ENCODE results near the gene AK5. TPM values are rescaled to one million over a fixed set of nuclear protein-coding genes. Genes with fewer than 3 reads are reported as not detected.

The AK5 gene
- total RNA-seq, 1 experiment from 2014 or later = 3.0 TPM

Other genes starting within 250 kb of the AK5 start
- gene PIGK, start 62.6 kb upstream of the AK5 start, total RNA-seq (2021; ENCODE audit: unreplicated experiment) = 26.8 TPM